Measurements from ENCODE around the gene ZNF451. TPM values are rescaled to one million over a fixed set of nuclear protein-coding genes. Genes with fewer than 3 reads are reported as not detected.

The ZNF451 gene
- polyA plus RNA-seq, 1 donor from 2014 or later, result 60.2 TPM

GRCh38 chr6:57078531-57079207, 11.3 kb upstream of the ZNF451 start:
- H3K27ac ChIP-seq (ENCODE audit: low read length), result no peak overlapping the region
- no peaks in the 10 kb centered on the region for H3K27me3 ChIP-seq (ENCODE audit: insufficient read depth, low read depth, low read length)
- H2AFZ ChIP-seq (ENCODE audit: low read depth, low read length), result no peak overlapping the region
- no peaks in the 10 kb centered on the region for H3K36me3 ChIP-seq (ENCODE audit: insufficient read depth, low read length)
- H3K4me3 ChIP-seq (ENCODE audit: low read length), result no peak overlapping the region
- H4K20me1 ChIP-seq (ENCODE audit: insufficient read depth), result no peaks in the 10 kb centered on the region
- no peaks in the 10 kb centered on the region for H3F3A ChIP-seq (ENCODE audit: insufficient read depth, low read length, poor library complexity, severe bottlenecking)
- no peak overlapping the region for H3K9ac ChIP-seq (ENCODE audit: low read length)
- H3K9me2 ChIP-seq (ENCODE audit: insufficient read depth, low read length), result no peaks in the 10 kb centered on the region
- TF ChIP-seq SMC3 (conservative IDR thresholded peaks at IDR 0.05; ENCODE audit: poor library complexity) (no peak), POLR2AphosphoS5 (IDR thresholded peaks at IDR 0.05) (no peak), RAD21 (conservative IDR thresholded peaks at IDR 0.05) (no peak), EP300 (conservative IDR thresholded peaks at IDR 0.05; ENCODE audit: poor library complexity, severe bottlenecking) (no peak), TAF1 (IDR thresholded peaks at IDR 0.05; ENCODE audit: low read depth) (no peak), MXI1 (conservative IDR thresholded peaks at IDR 0.05; ENCODE audit: poor library complexity, severe bottlenecking) (no peak), EZH2 (IDR thresholded peaks at IDR 0.05; ENCODE audit: borderline replicate concordance, insufficient read depth, low read length, poor library complexity, severe bottlenecking) (no peak), CTCF (IDR thresholded peaks at IDR 0.05; ENCODE audit: poor library complexity, severe bottlenecking) (no peak), REST (IDR thresholded peaks at IDR 0.05; ENCODE audit: borderline replicate concordance) (no peak)
- H3K9me3 ChIP-seq (ENCODE audit: low read length), result peaks cover 6% of the 10 kb centered on the region
- peaks cover 6% of the 10 kb centered on the region for H3K79me2 ChIP-seq (replicated peaks; ENCODE audit: insufficient read depth, low read length)
- no peak overlapping the region for H3K4me2 ChIP-seq (ENCODE audit: low read length)

GRCh38 chr6:57085471-57085870, 4.5 kb upstream of the ZNF451 start:
- H3K9me2 ChIP-seq (ENCODE audit: insufficient read depth, low read length), result no peaks in the 10 kb centered on the region
- H3K27ac ChIP-seq (ENCODE audit: low read length), result no peak overlapping the region
- H3K9ac ChIP-seq (ENCODE audit: low read length), result no peak overlapping the region
- no peaks in the 10 kb centered on the region for H4K20me1 ChIP-seq (ENCODE audit: insufficient read depth)
- no peak overlapping the region for H3K4me3 ChIP-seq (ENCODE audit: low read length)
- TF ChIP-seq CTCF (IDR thresholded peaks at IDR 0.05; ENCODE audit: poor library complexity, severe bottlenecking), result no peak
- no peak for TF ChIP-seq TAF1 (IDR thresholded peaks at IDR 0.05; ENCODE audit: low read depth)
- no peak for TF ChIP-seq RAD21 (conservative IDR thresholded peaks at IDR 0.05)
- no peak for TF ChIP-seq EZH2 (IDR thresholded peaks at IDR 0.05; ENCODE audit: borderline replicate concordance, insufficient read depth, low read length, poor library complexity, severe bottlenecking)
- no peak for TF ChIP-seq REST (IDR thresholded peaks at IDR 0.05; ENCODE audit: borderline replicate concordance)
- TF ChIP-seq SMC3 (conservative IDR thresholded peaks at IDR 0.05; ENCODE audit: poor library complexity), result no peak
- TF ChIP-seq EP300 (conservative IDR thresholded peaks at IDR 0.05; ENCODE audit: poor library complexity, severe bottlenecking), result no peak
- no peak for TF ChIP-seq MXI1 (conservative IDR thresholded peaks at IDR 0.05; ENCODE audit: poor library complexity, severe bottlenecking)
- no peak for TF ChIP-seq POLR2AphosphoS5 (IDR thresholded peaks at IDR 0.05)
- no peaks in the 10 kb centered on the region for H3K27me3 ChIP-seq (ENCODE audit: insufficient read depth, low read depth, low read length)
- no peak overlapping the region for H3K4me2 ChIP-seq (ENCODE audit: low read length)
- no peaks in the 10 kb centered on the region for H3K79me2 ChIP-seq (replicated peaks; ENCODE audit: insufficient read depth, low read length)
- H3K9me3 ChIP-seq (ENCODE audit: low read length), result no peaks in the 10 kb centered on the region
- no peaks in the 10 kb centered on the region for H3F3A ChIP-seq (ENCODE audit: insufficient read depth, low read length, poor library complexity, severe bottlenecking)
- no peaks in the 10 kb centered on the region for H3K36me3 ChIP-seq (ENCODE audit: insufficient read depth, low read length)
- H2AFZ ChIP-seq (ENCODE audit: low read depth, low read length), result no peak overlapping the region

Data from neural cell (in vitro differentiated cells).